BJ (cell line): ENCODE results near the gene ZNF598. TPM values are rescaled to one million over a fixed set of nuclear protein-coding genes. Genes with fewer than 3 reads are reported as not detected.

Experiments used
- CTCF ChIA-PET: fragments of 350-600 bp; formaldehyde crosslinking; extraction: SDS; loops from one replicate; lab custom pipeline; 2021; ENCODE audit warnings: antibody characterized with exemption, inconsistent platforms; lab: Yijun Ruan, JAX
- POLR2A ChIA-PET: fragments of 300-600 bp; sonication (Branson Sonifier 250); formaldehyde crosslinking; extraction: SDS; loops from one replicate; lab custom pipeline; 2021; ENCODE audit warnings: antibody characterized with exemption; lab: Charles Lee
- DNase-seq: peaks from one replicate; pipeline ENCODE4 v3.0.0-alpha.2; 2011; ENCODE audit warnings: low read depth
- H3K27me3 ChIP-seq: 2 replicates; pipeline ENCODE4 v1.6.0; 2011; ENCODE audit warnings: low read length; ENCODE audit not compliant: control insufficient read depth, insufficient read depth
- H3K36me3 ChIP-seq: 2 replicates; pipeline ENCODE4 v1.5.1; 2011; ENCODE audit warnings: low read length; ENCODE audit not compliant: control insufficient read depth, insufficient read depth
- H3K4me3 ChIP-seq: 2 replicates; pipeline ENCODE4 v1.5.1; 2011; ENCODE audit warnings: low read depth, mild to moderate bottlenecking, control low read depth, low read length
- CTCF ChIP-seq: IDR thresholded peaks from 2 replicates; pipeline ENCODE4 v1.5.1; 2011; ENCODE audit warnings: low read depth, mild to moderate bottlenecking, control low read depth, inconsistent platforms, low read length, moderate library complexity; ENCODE audit not compliant: insufficient read depth
- polyA plus RNA-seq: library from polyadenylated mRNA; depleted of rRNA; stranded (reverse); fragments of >200 nt; gene quantifications from 2 replicates; pipeline ENCODE4 v1.2.3, GENCODE V29; 2011

The ZNF598 gene
- polyA plus RNA-seq, 1 experiment = 23.0 TPM

GRCh38 chr16:1993731-1994131 lies 15.9 kb downstream of the ZNF598 start:
- DNase-seq = no peak
- Histone ChIP-seq H3K4me3 (no peak overlapping the region), H3K36me3 (peaks cover 7% of the 10 kb centered on the region), H3K27me3 (peaks cover 2% of the 10 kb centered on the region; the same call in 1 of the 2 replicates)
- no peak for TF ChIP-seq CTCF
- POLR2A ChIA-PET = no interaction called here
- CTCF ChIA-PET = interaction anchor here (0.9 to 1.5 kb wide), 2 partner anchors 10 to 147 kb away, joined by 4 read pairs; no protein-coding TSS in a partner anchor

- no peak for DNase-seq
- Histone ChIP-seq H3K4me3 (no peak overlapping the region), H3K27me3 (peaks cover 2% of the 10 kb centered on the region; the same call in 1 of the 2 replicates), H3K36me3 (no peaks in the 10 kb centered on the region; the same call in 1 of the 2 replicates)
- POLR2A ChIA-PET = interaction anchor here (0.6 kb wide), 1 partner anchor 210 kb away, joined by 3 read pairs; the partner anchor contains the start of gene NUBP2
- CTCF ChIA-PET = interaction anchor here (0.6 to 1.4 kb wide), 4 partner anchors 10 to 1011 kb away, joined by 3 to 4 read pairs (median 4); no protein-coding TSS in a partner anchor
- no peak for TF ChIP-seq CTCF
Measured at GRCh38 chr16:1992704-1993317, 16.8 kb downstream of the ZNF598 start.

- CTCF ChIA-PET = interaction anchor here (0.6 to 1.4 kb wide), 2 partner anchors 10 to 12 kb away, joined by 3 to 4 read pairs; no protein-coding TSS in a partner anchor
- POLR2A ChIA-PET = interaction anchor here (0.6 kb wide), 1 partner anchor 209 kb away, joined by 3 read pairs; the partner anchor contains the start of gene NUBP2
- DNase-seq = peak; percentile 20
- TF ChIP-seq CTCF = no peak
- Histone ChIP-seq H3K4me3 (peak overlapping the region; percentile 41), H3K27me3 (peaks cover 2% of the 10 kb centered on the region; the same call in 1 of the 2 replicates), H3K36me3 (0 out of 2 replicates have a peak, but pooled peaks cover 1% of the 10 kb centered on the region)
Measured at GRCh38 chr16:1991948-1992703, 17.5 kb downstream of the ZNF598 start.

DNA sequence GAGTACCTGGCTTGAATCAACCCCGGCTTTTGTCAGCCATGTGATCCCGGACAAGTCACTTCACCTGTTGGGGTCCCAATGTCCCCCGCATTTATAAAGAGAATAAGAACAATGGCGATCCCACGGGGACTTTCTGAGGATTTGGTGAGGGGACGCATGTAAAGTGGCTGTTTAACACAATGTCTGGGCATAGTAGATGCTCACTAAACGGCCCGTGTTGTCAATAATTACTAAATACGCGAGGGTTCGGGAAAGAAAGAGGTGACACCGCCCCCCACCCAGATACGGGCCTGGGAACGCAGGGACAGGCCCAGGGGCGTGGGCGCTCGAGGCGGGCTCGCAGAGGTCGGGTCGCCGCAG lies 18.1 kb downstream of the ZNF598 start:
- no peak for DNase-seq
- ChIA-PET CTCF (interaction anchor here (1.4 kb wide), 1 partner anchor 13 kb away, joined by 4 read pairs; no protein-coding TSS in a partner anchor), POLR2A (no interaction called here)
- H3K4me3 ChIP-seq = peak overlapping the region; percentile 41
- TF ChIP-seq CTCF = no peak
- peaks cover 2% of the 10 kb centered on the region; the same call in 1 of the 2 replicates for H3K27me3 ChIP-seq
- H3K36me3 ChIP-seq = peaks cover 6% of the 10 kb centered on the region

DNA sequence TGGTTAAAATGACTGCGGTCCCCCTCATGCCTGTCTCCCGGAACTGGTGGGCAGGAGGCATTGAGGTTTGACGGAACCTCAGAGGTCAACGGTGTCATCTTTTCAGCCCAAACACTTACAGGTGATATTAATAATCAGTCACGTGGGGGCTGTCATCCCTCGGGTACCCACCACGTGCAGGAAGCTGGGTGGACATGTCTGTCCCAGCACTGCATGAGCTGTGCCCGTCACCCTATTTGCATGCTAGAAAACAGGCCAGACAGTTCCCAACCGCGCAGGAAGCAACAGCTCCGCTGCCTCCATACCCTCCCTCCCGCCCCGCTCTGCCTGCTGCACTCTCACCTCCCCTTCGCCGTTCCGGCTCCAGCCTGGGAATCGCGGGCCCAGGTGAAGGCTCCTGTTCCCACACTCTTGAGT lies 18.5 kb downstream of the ZNF598 start:
- H3K27me3 ChIP-seq = peaks cover 2% of the 10 kb centered on the region; the same call in 1 of the 2 replicates
- ChIA-PET POLR2A (no interaction called here), CTCF (no interaction called here)
- no peak for TF ChIP-seq CTCF
- no peak overlapping the region for H3K4me3 ChIP-seq
- peaks cover 9% of the 10 kb centered on the region for H3K36me3 ChIP-seq
- DNase-seq = no peak
